T follicular helper cell (primary cell): Measurements from ENCODE around the gene NINL.
"Not testable (repeated sequence)": the region's sequence is repeated elsewhere in the genome, so short reads cannot be mapped to it uniquely, and the experiment has no call there.

Source experiments
- DNase-seq: peaks from one replicate; pipeline ENCODE4 v3.0.0-alpha.2; 2020; ENCODE audit warnings: low read depth

NINL gene

DNA sequence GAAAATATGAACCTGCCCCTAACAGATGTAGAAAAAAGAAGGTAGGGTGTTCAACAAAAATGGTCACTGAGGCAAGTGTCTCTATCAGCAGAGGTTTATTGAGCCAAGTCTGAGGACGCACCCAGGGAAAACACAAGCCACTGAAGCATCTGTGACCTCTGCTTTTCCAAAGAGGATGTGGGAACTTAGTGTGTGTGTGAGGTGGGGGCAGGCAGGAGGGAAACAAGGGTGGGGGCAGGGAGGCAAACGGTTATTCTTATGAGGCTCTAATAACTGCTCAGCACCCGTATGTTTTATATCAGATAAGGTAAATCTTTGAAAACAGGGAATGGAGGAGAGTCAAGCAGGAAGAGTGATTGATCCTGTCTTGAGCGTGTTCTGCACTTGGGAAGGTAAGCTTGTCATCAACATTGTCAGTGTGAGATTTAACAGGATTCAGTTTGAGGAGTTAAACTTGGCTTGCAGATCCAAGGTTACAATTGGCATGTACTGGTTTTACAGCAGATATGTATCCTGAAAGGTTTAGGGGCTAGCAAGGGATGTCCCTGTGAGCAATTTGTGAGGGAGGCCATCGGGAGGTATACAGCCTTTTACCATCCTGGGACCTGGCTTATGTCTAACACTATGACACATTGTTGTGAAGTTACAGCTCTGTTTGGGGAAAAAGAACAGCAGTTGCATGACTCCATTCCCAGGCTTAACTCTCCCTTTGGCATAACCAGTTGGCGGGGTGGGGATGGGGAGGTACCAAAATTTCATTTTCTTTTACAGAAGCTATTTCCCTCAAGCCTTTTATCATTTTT, 33.7 kb downstream of the NINL start:
- no peak for DNase-seq

- DNase-seq = not testable (repeated sequence)
Observed at GRCh38 chr20:25550645-25551337, 34.5 kb downstream of the NINL start.

- DNase-seq = no peak
Observed at GRCh38 chr20:25549843-25550477, 35.4 kb downstream of the NINL start.

DNA sequence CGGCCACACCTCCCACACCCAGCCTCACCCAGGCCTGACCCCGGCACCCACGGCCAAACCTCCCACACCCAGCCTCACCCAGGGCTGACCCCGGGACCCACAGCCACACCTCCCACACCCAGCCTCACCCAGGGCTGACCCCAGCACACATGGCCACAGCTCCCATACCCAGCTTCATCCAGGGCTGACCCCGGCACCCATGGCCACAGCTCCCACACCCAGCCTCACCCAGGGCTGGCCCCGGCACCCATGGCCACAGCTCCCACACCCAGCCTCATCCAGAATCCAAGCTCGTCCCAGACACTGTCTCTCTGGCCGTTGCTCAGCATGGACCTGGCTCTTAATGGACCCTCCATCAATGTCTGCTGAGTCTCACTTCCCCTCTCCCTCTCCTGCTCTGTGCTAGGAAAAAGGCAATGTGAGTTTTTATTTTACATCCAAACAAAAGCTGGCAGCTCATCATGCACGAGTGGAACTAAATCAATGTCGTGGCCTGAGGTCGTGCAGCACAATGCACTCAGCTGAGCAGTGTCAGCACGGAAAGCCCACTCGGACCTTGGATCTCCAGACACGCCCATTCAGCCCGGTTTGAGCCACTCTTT, 36.1 kb downstream of the NINL start:
- DNase-seq = no peak

DNA sequence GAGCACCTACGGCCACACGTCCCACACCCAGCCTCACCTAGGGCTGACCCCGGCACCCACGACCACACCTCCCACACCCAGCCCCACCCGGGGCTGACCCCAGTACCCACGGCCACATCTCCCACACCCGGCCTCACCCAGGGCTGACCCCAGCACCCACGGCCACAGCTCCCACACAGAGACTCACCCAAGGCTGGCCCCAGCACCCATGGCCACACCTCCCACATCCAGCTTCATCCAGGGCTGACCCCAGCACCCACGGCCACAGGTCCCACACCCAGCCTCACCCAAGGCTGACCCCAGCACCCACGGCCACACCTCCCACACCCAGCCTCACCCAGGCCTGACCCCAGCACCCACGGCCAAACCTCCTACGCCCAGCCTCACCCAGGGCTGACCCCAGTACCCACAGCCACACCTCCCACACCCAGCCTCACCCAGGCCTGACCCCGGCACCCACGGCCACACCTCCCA, 36.7 kb downstream of the NINL start:
- DNase-seq = no peak

GRCh38 chr20:25547999-25548398, 37.3 kb downstream of the NINL start:
- DNase-seq = no peak

- DNase-seq = no peak
Observed at GRCh38 chr20:25547063-25547462, 38.3 kb downstream of the NINL start.

- no peak for DNase-seq
Observed at GRCh38 chr20:25546048-25546447, 39.3 kb downstream of the NINL start.

GRCh38 chr20:25545171-25545570, 40.2 kb downstream of the NINL start:
- no peak for DNase-seq

DNA sequence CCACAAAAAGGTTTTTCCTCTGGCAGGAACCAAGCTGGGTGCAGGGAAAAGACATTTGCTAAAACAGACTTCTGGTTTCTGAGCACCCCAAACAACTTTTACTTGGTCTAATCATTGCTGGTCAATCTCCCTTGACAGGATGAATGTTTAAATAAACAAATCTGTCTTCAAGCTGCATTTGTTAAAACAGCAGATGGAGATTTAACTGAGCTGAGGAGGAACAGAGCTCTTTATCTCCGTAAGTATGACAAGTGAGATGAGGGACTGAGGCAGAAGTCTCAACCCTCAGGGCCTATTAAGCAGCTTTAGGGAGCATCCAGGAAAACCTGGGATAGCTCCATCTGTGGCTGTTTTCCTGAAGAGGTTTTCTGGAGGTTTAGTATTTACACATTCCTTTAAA, 40.6 kb downstream of the NINL start:
- DNase-seq = no peak

DNA sequence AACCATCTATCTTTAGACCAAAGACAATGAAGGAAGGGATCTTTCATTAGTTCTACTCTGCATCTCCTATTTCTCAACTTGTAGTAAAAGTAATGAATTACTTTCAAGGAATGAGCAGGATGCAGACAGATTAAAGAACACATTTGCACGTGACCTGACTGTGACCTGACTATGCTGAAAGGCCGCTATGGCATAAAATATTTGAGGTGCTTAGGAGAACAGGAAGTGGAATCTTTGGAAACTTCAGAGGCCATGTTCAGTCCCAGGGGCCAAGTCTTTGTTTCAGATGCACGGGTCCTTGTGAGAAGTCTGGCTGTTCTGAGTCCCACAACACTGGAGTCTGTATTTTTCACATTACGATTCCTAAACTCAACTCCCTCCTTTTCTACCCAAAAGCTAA, 41.0 kb downstream of the NINL start:
- DNase-seq = no peak

- no peak for DNase-seq
Observed at GRCh38 chr20:25543068-25543467, 42.3 kb downstream of the NINL start.

GRCh38 chr20:25541676-25542075, 43.7 kb downstream of the NINL start:
- DNase-seq = no peak

GRCh38 chr20:25539742-25540672, 45.3 kb downstream of the NINL start:
- no peak for DNase-seq

GRCh38 chr20:25538838-25539665, 46.3 kb downstream of the NINL start:
- DNase-seq = no peak

DNA sequence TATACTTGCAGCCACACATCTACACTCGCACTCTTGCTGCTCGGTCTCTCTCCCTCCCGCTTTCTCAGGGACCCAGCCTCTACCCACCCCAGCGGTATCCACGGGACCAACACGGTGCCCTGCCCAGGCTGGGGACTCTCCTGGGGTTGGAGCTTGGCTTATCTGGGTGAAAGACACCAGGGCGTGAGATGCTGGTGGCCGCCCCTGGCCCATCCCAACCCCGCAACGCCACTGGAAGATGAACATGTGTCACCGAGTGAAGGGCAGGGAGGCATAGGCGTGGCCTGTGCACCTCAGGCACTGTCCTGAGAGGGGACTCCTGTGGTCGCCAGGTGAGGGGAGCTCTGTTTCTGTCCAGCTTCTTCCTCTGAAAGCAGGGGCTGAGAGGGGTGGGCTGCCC, 47.4 kb downstream of the NINL start:
- DNase-seq = no peak

GRCh38 chr20:25535762-25536161, 49.6 kb downstream of the NINL start:
- no peak for DNase-seq

DNA sequence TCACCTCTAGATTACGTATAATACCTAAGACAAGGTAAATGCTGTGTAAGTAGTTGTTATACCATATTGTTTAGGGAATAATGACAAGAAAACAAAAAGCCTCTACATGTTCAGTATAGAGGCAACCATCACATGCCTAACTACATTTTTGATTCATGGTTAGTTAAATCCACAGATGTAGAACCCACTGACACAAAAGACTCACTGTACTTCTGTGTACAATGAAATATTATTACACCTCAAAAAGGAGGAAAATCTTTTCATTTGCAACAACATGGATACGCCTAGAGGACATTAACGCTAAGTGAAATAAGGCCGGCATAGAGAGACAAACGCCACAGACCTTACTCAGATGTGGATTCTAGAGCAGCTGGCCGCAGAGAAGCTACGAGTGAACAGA, 50.5 kb downstream of the NINL start:
- no peak for DNase-seq

DNA sequence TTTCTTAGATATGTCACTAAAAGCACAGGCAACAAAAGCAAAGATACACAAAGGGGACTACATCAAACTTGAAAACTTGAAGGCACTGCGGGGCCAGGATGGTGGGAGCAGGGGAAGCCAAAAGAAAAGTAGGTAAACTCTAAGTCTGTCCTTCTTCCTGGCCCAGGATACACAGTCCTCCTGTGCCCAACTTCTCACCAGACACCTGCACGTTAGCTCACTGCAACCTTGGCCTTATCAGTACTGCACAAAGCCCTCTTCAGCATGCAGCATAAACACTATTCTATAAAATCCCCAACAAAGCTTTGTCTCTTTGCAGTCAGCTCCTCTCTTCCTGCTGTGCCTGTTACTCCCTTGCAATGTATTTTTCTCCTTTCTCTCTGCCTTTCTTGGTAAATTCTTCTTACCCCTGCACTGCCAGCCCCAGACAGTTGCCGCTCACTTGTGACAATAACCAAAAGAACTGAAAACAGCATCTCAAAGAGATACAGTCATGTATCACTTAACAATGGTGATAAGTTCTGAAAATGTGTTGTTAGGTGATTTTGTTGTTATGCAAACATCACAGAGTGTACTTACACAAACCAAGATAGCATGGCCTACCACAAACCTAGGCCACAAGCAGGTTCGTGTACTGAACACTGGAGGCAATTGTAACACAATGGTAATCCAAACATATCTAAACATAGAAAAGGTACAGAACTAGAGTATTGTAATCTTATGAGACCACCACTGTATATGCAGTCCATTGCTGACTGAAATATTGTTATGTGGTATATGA, 51.2 kb downstream of the NINL start:
- DNase-seq = no peak

GRCh38 chr20:25532971-25533391, 52.4 kb downstream of the NINL start:
- DNase-seq = no peak
